Skin of body (tissue), 2 donors: ENCODE results near the gene AGXT. TPM values are rescaled to one million over a fixed set of nuclear protein-coding genes. Genes with fewer than 3 reads are reported as not detected.

ENCODE experiments used
- DNase-seq: peaks from one replicate; lab custom pipeline; 2025; lab: John Stamatoyannopoulos, UW
- total RNA-seq: library from RNA; depleted of rRNA; stranded (reverse); fragments of >200 nt; gene quantifications from one replicate; pipeline ENCODE4 v1.2.3, GENCODE V29; 2014

Gene AGXT
- total RNA-seq, 1 donor from 2014 or later = 0.10 TPM

DNA sequence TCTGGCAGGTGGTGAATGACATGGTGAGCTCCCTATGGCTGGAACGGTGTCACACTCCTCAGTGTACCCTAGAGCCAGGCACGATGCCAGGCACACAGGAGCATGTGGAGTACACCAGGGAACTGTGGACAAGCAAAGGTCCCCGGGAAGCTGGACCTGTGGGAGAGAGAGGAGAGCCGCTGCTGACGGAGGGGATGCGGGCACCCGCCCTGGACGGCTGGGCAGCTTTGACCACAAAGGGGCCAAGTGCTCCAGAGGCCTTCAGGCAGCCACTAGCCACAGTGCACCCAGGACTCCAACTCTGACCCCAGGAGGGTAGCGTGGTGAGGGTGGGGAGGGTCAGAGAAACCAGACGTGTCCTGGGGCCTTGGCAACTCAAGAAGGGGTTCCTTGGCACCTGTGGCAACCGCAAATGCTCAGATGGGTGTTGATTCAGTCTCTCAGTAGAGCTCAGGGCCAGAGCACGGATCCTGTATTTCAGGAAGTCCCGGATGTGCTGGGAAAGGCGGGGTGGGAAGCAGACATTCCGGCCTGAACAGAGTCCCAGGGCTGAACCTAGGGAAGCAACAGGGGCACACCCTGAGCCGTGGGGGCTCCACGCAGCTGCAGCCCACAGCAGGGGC is 29.6 kb downstream of the AGXT start:
- DNase-seq = peak; percentile 23

GRCh38 chr2:240898731-240899467 is 30.3 kb downstream of the AGXT start:
- peak; percentile 17 for DNase-seq

- no peak for DNase-seq
Measured at GRCh38 chr2:240899468-240899865, 30.8 kb downstream of the AGXT start.

- no peak for DNase-seq
Measured at GRCh38 chr2:240900141-240900860, 31.7 kb downstream of the AGXT start.

- no peak for DNase-seq
Measured at GRCh38 chr2:240901986-240902614, 33.5 kb downstream of the AGXT start.

DNA sequence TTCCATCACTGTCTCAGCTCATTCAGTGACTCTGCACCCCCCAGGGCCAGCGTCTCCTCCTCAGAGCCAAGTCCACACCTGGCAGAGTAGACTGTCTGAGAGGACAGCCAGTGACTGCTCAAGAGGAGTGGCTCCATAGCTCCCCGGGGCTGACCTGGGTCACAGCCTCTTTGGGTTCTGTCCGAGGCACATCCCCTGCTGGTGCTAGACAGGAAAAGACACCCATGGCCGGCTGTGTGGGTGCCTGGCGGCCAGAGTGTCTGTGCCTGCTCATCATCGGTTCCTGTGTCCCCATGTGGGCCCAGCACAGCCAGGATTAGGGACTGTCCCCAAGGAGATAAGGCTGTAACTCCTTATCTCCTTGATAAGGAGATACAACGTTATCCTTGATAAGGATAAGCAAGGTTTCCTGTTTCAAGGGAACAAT is 34.0 kb downstream of the AGXT start:
- no peak for DNase-seq

- DNase-seq = no peak
Measured at GRCh38 chr2:240903191-240904060, 34.8 kb downstream of the AGXT start.

- no peak for DNase-seq
Measured at GRCh38 chr2:240904216-240905175, 35.9 kb downstream of the AGXT start.

DNA sequence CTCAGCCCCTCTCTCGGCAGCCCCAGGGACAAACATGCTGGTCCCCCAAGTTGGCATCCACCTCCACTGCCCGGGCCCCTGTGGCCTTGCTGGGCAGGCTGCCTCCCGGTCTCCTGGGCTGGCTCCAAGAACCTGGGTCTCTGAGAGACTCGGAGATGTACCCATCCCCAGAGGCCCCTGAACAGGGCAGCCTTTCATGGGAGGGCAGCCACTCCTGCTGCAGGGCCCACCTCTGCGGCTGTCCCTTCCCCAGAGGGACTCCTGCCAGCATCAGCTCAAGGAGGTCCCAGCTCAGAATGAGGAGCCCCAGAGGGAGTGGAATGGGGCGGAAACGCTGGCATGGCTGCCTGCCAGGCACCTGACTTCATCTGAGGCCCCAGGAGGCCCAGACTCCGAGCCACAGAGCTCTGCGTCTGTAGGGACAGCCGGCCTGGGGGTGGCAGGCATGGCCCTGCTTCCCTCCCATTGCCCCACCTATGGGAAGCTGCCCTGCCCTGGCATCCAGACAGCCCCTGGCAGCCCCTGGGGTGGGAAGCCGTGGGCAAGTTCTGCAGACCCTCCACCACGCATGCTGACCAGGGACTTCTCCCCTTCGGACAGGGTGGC is 36.7 kb downstream of the AGXT start:
- DNase-seq = no peak

DNA sequence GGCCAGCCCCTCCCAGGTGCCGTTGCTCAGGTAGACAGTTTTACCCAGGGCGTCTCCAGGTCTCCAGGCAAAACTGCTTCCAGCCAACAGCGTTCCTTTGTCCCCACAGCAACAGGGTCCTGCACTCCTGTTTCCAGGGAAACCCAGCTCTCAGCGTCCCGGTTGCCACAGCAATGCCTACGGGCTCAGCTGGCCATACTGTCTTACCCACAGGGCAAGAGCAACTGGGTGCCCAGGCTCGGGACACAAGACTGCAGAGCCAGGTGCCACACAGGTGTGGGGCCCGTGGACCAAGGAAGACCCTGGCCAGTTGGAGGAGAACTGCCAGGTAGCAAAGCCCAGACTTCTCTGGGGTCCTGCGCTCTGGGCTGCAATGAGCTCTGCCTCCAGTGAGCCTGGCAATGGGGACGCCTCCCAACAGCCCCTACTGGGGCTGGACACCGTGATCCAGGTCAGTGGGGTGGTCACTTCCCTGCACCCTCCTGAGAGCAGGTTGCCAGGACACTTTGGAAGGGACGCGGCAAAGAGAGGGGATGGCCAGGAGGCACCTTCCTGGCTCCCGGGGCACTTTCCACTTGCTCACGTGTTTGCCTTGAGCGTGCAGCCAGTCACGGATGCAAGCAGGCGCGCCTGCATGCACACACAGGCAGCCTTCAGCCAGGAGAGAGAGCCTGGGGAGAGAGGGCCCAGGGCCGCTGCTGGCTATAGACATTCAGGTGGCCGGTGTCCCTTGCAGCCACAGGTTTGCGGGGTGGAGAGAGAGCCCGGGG is 37.7 kb downstream of the AGXT start, which contains the start of gene CROCC2:
Gene CROCC2 (plus strand): TSS at position 196 of the 770 bp plus-strand sequence. CDS start 178 bp downstream, at position 374.
- DNase-seq = no peak

DNA sequence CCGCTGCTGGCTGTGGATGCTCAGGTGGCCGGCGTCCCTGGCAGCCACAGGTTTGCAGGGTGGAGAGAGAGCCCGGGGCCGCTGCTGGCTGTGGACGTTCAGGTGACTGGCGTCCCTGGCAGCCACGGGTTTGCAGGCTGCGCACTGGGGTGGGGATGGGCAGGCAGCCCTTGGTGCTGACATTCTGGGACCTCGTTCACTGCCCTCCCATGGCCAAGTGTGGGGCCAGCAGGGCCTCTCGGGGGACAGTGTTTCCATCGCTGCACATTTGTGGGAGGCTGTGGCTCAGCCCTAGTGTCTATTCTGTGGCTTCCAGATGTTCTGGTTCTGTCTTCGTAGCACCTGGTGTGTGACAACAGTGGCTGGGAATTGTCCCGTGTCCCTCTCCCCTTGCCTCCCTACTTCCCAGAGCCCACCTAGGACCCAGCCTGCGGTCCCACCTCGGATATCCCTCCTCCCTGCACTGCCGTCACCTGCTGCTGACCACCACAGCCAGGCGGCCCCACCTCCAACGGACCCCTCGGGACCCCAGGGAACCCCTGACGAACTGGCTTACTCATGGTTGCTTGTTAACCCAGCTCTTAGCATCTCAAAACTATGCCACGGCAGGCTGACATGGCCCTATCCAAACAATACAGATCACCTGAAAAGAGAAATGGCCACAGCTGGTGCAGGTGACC is 38.4 kb downstream of the AGXT start:
- no peak for DNase-seq

GRCh38 chr2:240909216-240909974 is 40.8 kb downstream of the AGXT start:
- DNase-seq = no peak

DNA sequence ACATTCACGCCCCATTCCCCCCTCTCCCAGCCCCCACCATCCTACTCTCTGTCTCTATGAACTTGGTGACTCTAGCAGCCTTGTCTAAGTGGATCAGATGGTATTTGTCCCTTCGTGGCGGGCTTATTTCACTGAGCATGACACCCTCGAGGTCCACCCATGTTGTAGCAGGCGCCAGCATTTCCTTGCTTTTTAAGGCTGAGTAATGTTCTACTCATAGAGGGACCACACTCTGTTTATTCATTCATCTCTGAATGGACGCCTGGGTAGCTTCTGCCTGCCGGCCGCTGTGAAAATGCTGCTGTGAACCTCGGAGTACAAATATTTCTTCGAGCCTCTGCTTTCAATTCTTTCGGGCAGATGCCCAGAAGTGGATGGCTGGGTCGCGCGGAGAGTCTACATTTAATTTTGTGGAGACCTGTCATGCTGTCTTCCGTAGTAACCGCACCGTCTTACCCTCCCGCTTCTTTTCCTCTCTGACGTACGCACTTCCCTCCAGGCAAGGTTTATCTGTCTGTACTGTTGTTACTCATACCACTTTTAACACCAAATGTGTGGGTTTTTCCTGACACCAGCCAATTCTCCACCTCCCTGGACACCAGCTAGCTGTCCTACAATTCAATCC is 43.1 kb downstream of the AGXT start:
- DNase-seq = no peak

- no peak for DNase-seq
Measured at GRCh38 chr2:240912878-240913809, 44.5 kb downstream of the AGXT start.

DNA sequence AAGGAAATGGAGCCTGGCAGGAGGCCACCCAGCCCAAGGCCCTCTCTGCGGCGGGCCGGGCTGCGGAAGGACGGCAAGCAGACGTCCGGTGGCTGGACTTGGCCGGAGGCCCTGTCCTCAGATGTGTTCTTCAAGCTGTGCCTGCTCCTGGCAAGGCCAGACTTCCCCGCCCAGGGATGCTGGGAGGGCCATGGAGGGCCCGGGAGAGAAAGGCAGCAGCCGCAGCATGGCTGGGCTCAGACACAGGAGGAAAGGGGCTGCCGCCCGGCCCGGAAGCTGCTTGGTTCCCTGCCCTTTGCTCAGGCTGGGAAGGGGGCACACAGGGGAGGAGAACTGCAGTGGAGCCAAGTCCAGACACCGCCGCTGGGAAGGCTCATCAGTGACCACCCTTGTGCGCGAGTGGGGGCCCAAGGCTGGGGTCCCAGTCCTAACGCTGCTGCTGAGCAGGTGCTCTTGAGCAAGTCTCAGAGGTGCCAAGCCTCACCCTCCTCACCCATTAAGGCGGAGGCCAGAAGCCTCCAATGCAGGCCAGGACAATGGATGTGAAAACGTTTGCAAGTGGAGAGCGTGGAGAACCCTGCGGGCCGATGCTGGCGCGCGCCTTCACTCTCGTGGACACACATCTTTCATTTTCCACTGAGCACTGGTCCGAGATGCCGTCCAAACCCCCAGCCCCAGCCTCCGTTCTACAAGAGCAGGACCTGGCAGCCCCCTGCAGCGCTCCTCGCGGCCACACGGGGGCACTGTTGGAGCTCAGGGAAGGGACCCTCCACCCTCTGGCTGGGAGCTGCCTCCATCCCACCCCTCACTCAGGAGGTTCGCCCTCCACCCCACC is 45.4 kb downstream of the AGXT start:
- DNase-seq = peak; percentile 3
